Coronary artery (tissue), 2 donors: ENCODE results near the gene S1PR5.
"Not testable (repeated sequence)": the region's sequence is repeated elsewhere in the genome, so short reads cannot be mapped to it uniquely, and the experiment has no call there.

Experiments used
- DNase-seq: peaks from one replicate; pipeline ENCODE4 v3.0.0-alpha.2; 2017; ENCODE audit warnings: low spot score
- H3K27ac ChIP-seq, 2 donors: fragments of 200-600 bp; sonication (generic); one replicate each; pipeline ENCODE4 v1.5.1; 2016 to 2019
- H3K4me3 ChIP-seq: fragments of 200-600 bp; sonication (generic); 2 replicates; pipeline ENCODE4 v1.5.1; 2016; ENCODE audit warnings: mild to moderate bottlenecking, moderate library complexity
- CTCF ChIP-seq: fragments of 200-600 bp; sonication (generic); IDR thresholded peaks from one replicate; pipeline ENCODE4 v1.5.1; 2019; ENCODE audit warnings: antibody characterized with exemption

The S1PR5 gene

DNA sequence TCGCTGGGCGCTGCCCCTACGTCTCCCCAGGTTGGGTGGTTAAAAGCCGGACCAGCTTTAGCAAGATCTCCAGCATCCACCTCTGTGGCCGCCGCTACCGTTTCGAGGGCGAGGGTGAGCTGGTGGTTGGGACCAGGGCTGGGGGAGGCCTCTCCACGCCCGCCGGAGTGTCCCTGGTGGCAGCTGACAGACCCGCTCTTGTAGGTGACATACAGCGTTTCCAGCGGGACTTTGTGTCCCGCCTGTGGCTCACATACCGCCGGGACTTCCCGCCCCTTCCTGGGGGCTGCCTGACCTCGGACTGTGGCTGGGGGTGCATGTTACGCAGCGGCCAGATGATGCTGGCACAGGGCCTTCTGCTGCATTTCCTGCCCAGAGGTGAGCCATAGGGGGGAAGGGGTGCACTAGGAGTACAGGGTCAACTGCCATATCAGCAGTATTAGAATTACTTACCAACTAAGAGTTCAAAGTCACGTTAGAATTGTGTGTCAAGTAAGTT is 27.6 kb upstream of the S1PR5 start:
- DNase-seq, result no peak
- peak overlapping the region; percentile 89 for H3K4me3 ChIP-seq
- no peak for TF ChIP-seq CTCF
- H3K27ac ChIP-seq, result peak overlapping the region; percentile 91 to 95

- H3K27ac ChIP-seq, result peak overlapping the region; percentile 91 to 95
- peak overlapping the region; percentile 89 for H3K4me3 ChIP-seq
- DNase-seq, result no peak
- TF ChIP-seq CTCF, result no peak
These were observed 27.1 kb upstream of the S1PR5 start for GRCh38 chr19:10544242-10544752.

GRCh38 chr19:10543420-10544241 is 26.4 kb upstream of the S1PR5 start, which contains the start of gene ATG4D:
TSS of gene ATG4D (plus strand) at chr19:10543904. CDS start at chr19:10544091, 187 bp downstream.
- peak within 1 kb of the TSS; percentile 89 for H3K4me3 ChIP-seq
- peak within 1 kb of the TSS; percentile 91 to 95 for H3K27ac ChIP-seq
- no peak for TF ChIP-seq CTCF
- no peak for DNase-seq

- Histone ChIP-seq H3K4me3 (peak overlapping the region; percentile 89), H3K27ac (peak overlapping the region in 1 of 2 donors; percentile 91)
- TF ChIP-seq CTCF, result no peak
- no peak for DNase-seq
These were observed 25.8 kb upstream of the S1PR5 start for GRCh38 chr19:10543059-10543419.

DNA sequence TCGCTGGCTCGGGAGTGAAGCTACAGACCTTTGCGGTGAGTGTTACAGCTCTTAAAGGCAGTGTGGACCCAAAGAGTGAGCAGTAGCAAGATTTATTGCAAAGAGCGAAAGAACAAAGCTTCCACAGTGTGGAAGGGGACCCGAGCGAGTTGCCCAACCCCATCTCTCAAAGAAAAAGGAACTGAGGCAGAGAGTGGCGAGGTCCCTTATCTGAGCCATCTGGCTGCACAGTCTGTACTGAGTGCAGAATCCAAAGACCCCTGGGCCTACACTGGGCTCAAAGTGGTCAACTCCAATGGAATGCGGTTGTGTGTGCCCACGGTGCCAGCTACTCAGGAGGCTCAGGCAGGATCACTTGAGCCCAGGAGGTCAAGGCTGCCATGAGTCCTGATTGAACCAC is 21.8 kb upstream of the S1PR5 start:
- not testable (repeated sequence) for H3K27ac ChIP-seq, DNase-seq, H3K4me3 ChIP-seq

- no peak overlapping the region for H3K4me3 ChIP-seq
- DNase-seq, result no peak
- no peak overlapping the region for H3K27ac ChIP-seq
- TF ChIP-seq CTCF, result no peak
These were observed 21.1 kb upstream of the S1PR5 start for GRCh38 chr19:10538204-10538983.

DNA sequence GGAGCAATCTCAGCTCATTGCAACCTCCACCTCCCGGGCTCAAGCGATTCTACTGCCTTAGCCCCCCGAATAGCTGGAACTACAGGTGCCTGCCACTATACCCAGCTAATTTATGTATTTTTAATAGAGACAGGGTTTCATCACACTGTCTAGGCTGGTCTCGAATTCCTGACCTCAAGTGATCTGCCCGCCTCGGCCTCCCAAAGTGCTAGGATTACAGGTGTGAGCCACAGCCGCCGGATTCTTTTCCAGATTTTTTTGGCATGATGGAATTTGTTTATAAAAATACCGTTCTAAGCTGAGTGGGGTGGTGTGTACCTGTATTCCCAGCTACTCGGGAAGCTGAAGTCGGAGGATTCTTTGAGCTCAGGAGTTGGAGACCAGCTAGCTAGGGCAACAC is 20.4 kb upstream of the S1PR5 start:
- no peak overlapping the region for H3K27ac ChIP-seq
- no peak overlapping the region for H3K4me3 ChIP-seq
- TF ChIP-seq CTCF, result no peak
- DNase-seq, result no peak
